PC-3 (cell line): ENCODE results near the gene FOXO6. TPM values are rescaled to one million over a fixed set of nuclear protein-coding genes. Genes with fewer than 3 reads are reported as not detected.

Experiments
- ATAC-seq: fragments of 200-7000 bp; cut with Tn5 transposase; 2 replicates; pipeline ENCODE4 v1.9.1; 2020; ENCODE audit warnings: mild to moderate bottlenecking, moderate library complexity
- BruUV-seq: library from RNA; stranded (reverse); fragments of 400-500 nt; replicated peaks from 2 replicates; lab custom pipeline; 2021; lab: Mats Ljungman, UMichigan
- CTCF ChIA-PET: fragments of 300-600 bp; sonication (Branson Sonifier 250); formaldehyde crosslinking; loops from one replicate; lab custom pipeline; 2022; ENCODE audit warnings: antibody characterized with exemption; lab: Charles Lee
- POLR2A ChIA-PET: fragments of 300-600 bp; sonication (Branson Sonifier 250); formaldehyde crosslinking; loops from one replicate; lab custom pipeline; 2022; ENCODE audit warnings: antibody characterized with exemption; ENCODE audit not compliant: unreplicated experiment; lab: Charles Lee
- DNase-seq: peaks from one replicate; pipeline ENCODE4 v3.0.0-alpha.2; 2015
- H2AFZ ChIP-seq: fragments of 300-600 bp; sonication (generic); 2 replicates; pipeline ENCODE4 v1.6.0; 2016; ENCODE audit warnings: antibody characterized with exemption, low read length
- H3F3A ChIP-seq: fragments of 300-600 bp; sonication (generic); one replicate; pipeline ENCODE4 v1.6.0; 2017; ENCODE audit warnings: antibody characterized with exemption, low read length, control low read depth, mild to moderate bottlenecking; ENCODE audit not compliant: unreplicated experiment
- H3K27ac ChIP-seq: fragments of 300-600 bp; sonication (generic); 2 replicates; pipeline ENCODE4 v1.5.1; 2016; ENCODE audit warnings: mild to moderate bottlenecking, low read length
- H3K27me3 ChIP-seq: fragments of 300-600 bp; sonication (generic); 2 replicates; pipeline ENCODE4 v1.6.1; 2016; ENCODE audit warnings: low read length, mixed read lengths
- H3K36me3 ChIP-seq: fragments of 300-600 bp; sonication (generic); 2 replicates; pipeline ENCODE4 v1.6.1; 2016; ENCODE audit warnings: low read depth, mixed run types, low read length, mixed read lengths
- H3K4me1 ChIP-seq: fragments of 300-600 bp; sonication (generic); 2 replicates; pipeline ENCODE4 v1.5.1; 2016; ENCODE audit warnings: low read length; ENCODE audit not compliant: insufficient read depth
- H3K4me2 ChIP-seq: fragments of 300-600 bp; sonication (generic); 2 replicates; pipeline ENCODE4 v1.6.0; 2016; ENCODE audit warnings: low read length
- H3K4me3 ChIP-seq: fragments of 300-600 bp; sonication (generic); 2 replicates; pipeline ENCODE4 v1.5.1; 2016; ENCODE audit warnings: mild to moderate bottlenecking, low read length, mixed read lengths
- H3K79me2 ChIP-seq: fragments of 300-600 bp; sonication (generic); 2 replicates; pipeline ENCODE4 v1.6.1; 2017; ENCODE audit warnings: low read length, mixed read lengths
- H3K9ac ChIP-seq: fragments of 300-600 bp; sonication (generic); 2 replicates; pipeline ENCODE4 v1.6.0; 2016; ENCODE audit warnings: mild to moderate bottlenecking, low read length
- H3K9me2 ChIP-seq: fragments of 300-600 bp; sonication (generic); replicated peaks from 2 replicates; pipeline ENCODE4 v1.6.1; 2016; ENCODE audit warnings: mixed run types, low read length, mixed read lengths
- H3K9me3 ChIP-seq: fragments of 300-600 bp; sonication (generic); 2 replicates; pipeline ENCODE4 v1.6.1; 2016; ENCODE audit warnings: low read length, mixed read lengths
- H4K20me1 ChIP-seq: fragments of 300-600 bp; sonication (generic); 2 replicates; pipeline ENCODE4 v1.6.1; 2016; ENCODE audit warnings: low read length, mixed read lengths
- EZH2 ChIP-seq: fragments of 300-600 bp; sonication (generic); IDR thresholded peaks from one replicate; pipeline ENCODE4 v1.6.1; 2017; ENCODE audit warnings: antibody characterized with exemption, mild to moderate bottlenecking, low read length; ENCODE audit not compliant: unreplicated experiment
- EZH2phosphoT487 ChIP-seq: fragments of 300-600 bp; sonication (generic); IDR thresholded peaks from 2 replicates; pipeline ENCODE4 v1.6.1; 2018; ENCODE audit warnings: mild to moderate bottlenecking, antibody characterized with exemption, low read length, borderline replicate concordance
- intact Hi-C: fragments of 100-400 bp; cut with micrococcal nuclease; formaldehyde crosslinking; loops from 2 replicates; pipeline ENCODE4 v1.9.0; 2023
- total RNA-seq: library from RNA; depleted of rRNA; stranded (reverse); fragments of >200 nt; gene quantifications from 2 replicates; pipeline ENCODE4 v1.2.3, GENCODE V29; 2014
- TF ChIP-seq, protein P1 (sequence below): fragments of 300-600 bp; sonication (generic); conservative IDR thresholded peaks from 2 replicates; pipeline ENCODE4 v1.5.1; 2017; ENCODE audit warnings: antibody characterized with exemption, low read depth, mild to moderate bottlenecking, low read length

The FOXO6 gene
- total RNA-seq, 1 experiment from 2014 or later = 1.2 TPM

DNA sequence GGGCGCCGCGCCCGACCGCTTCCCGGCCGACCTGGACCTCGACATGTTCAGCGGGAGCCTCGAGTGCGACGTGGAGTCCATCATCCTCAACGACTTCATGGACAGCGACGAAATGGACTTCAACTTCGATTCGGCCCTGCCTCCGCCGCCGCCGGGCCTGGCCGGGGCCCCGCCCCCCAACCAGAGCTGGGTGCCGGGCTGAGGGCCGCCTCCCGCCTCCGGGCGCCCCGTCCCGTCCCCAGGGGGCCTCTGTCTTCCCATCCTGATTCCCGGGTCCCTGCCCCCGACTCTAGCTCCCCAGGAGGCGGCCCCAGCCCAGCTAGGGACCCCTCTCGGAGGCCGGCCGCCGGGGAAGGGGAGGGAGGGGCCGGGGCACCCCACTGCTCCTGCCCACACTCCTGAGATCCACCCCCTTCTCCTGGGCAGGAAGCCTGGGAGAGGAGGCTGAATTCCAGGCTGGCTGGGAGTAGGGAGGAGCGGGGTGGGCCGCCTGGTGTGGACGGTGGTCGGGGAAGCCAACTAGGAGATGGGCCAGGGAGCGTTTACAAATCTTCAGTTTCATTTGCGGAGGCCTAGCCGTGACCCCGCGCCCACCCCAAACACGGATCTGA, 21.4 kb downstream of the FOXO6 start:
- H3K4me1 ChIP-seq = peaks cover 22% of the 10 kb centered on the region
- no TSS peak for BruUV-seq
- H3K36me3 ChIP-seq = no peaks in the 10 kb centered on the region
- intact Hi-C loops = loop anchor here (5.0 kb wide), 1 partner anchor 35 kb away; no protein-coding TSS in a partner anchor
- no peaks in the 10 kb centered on the region for H3F3A ChIP-seq
- H3K27me3 ChIP-seq = no peaks in the 10 kb centered on the region
- peak; percentile 53 for DNase-seq
- peak overlapping the region; percentile 56 for H3K27ac ChIP-seq
- H3K4me3 ChIP-seq = peak overlapping the region; percentile 78
- H3K79me2 ChIP-seq = no peaks in the 10 kb centered on the region; the same call in 1 of the 2 replicates
- no peaks in the 10 kb centered on the region for H3K9me2 ChIP-seq
- ChIA-PET POLR2A (interaction anchor here (0.6 kb wide), 2 partner anchors 14 to 955 kb away, joined by 3 read pairs; no protein-coding TSS in a partner anchor), CTCF (interaction anchor here (0.6 to 1.5 kb wide), 2 partner anchors 21 to 41 kb away, joined by 3 to 11 read pairs; partner anchors contain the start of gene FOXO6)
- H4K20me1 ChIP-seq = no peaks in the 10 kb centered on the region
- H3K9ac ChIP-seq = peak overlapping the region; percentile 72
- H3K9me3 ChIP-seq = no peaks in the 10 kb centered on the region
- H3K4me2 ChIP-seq = peak overlapping the region; percentile 97
- peak overlapping the region; percentile 94 for H2AFZ ChIP-seq
- TF ChIP-seq EZH2phosphoT487 (no peak), EZH2 (no peak)
- TF ChIP-seq, protein P1, sequence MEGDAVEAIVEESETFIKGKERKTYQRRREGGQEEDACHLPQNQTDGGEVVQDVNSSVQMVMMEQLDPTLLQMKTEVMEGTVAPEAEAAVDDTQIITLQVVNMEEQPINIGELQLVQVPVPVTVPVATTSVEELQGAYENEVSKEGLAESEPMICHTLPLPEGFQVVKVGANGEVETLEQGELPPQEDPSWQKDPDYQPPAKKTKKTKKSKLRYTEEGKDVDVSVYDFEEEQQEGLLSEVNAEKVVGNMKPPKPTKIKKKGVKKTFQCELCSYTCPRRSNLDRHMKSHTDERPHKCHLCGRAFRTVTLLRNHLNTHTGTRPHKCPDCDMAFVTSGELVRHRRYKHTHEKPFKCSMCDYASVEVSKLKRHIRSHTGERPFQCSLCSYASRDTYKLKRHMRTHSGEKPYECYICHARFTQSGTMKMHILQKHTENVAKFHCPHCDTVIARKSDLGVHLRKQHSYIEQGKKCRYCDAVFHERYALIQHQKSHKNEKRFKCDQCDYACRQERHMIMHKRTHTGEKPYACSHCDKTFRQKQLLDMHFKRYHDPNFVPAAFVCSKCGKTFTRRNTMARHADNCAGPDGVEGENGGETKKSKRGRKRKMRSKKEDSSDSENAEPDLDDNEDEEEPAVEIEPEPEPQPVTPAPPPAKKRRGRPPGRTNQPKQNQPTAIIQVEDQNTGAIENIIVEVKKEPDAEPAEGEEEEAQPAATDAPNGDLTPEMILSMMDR = no peak
- ATAC-seq = peak; percentile 71

DNA sequence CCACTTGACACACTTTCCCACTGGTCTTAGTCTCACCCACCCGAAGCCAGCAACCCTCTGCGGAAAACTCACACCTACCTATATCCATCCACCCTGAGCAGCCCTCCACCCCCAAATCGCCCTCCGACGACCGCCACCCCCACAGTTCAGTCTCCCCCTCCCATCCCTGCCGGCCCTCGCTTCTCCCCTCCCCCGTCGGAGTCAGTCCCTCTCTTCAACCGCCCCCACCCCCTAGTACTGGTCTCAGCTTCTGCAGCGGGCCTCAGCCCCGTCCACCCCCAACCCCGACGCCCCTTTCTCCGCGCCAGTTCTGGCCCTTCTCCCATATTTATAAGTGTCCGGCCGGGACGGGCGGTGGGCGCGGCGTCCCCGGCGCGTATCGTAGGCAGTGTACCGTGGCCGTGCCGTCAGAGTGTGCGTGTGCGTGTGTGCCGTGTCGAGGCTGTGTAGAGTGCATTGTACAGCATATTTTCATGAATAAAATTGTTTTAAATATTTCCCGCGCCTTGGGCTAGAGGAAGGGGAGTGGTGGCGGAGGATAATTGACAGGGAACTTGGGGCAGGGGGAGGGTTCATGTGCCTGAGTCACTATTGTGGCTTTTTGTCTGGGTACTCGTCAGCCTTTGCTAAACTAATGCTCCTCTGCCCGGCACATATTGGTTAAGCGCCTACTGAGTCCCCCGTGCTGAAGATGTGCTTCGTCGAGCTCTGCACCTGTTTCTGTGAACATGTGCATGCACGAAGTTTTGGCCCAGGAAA, 22.0 kb downstream of the FOXO6 start:
- no peaks in the 10 kb centered on the region for H3K36me3 ChIP-seq
- TF ChIP-seq EZH2phosphoT487 = no peak
- TF ChIP-seq EZH2 = no peak
- TF ChIP-seq, protein P1 = no peak
- H2AFZ ChIP-seq = peak overlapping the region; percentile 94
- ChIA-PET CTCF (interaction anchor here (1.5 kb wide), 1 partner anchor 22 kb away, joined by 11 read pairs; the partner anchor contains the start of gene FOXO6), POLR2A (interaction anchor here (0.6 kb wide), 2 partner anchors 14 to 954 kb away, joined by 3 read pairs; no protein-coding TSS in a partner anchor)
- DNase-seq (peak; percentile 73), ATAC-seq (peak; percentile 44)
- H3K9ac ChIP-seq = peak overlapping the region; percentile 72
- H3K27me3 ChIP-seq = no peaks in the 10 kb centered on the region
- H3K4me1 ChIP-seq = peaks cover 24% of the 10 kb centered on the region
- H3K27ac ChIP-seq = peak overlapping the region; percentile 56; the same call in 1 of the 2 replicates
- H4K20me1 ChIP-seq = no peaks in the 10 kb centered on the region
- intact Hi-C loops = loop anchor here (5.0 kb wide), 1 partner anchor 34 kb away; no protein-coding TSS in a partner anchor
- H3K4me3 ChIP-seq = peak overlapping the region; percentile 78
- peak overlapping the region; percentile 97 for H3K4me2 ChIP-seq
- TSS peak; percentile 59 for BruUV-seq
- H3F3A ChIP-seq = no peaks in the 10 kb centered on the region
- no peaks in the 10 kb centered on the region for H3K9me3 ChIP-seq
- H3K79me2 ChIP-seq = no peaks in the 10 kb centered on the region; the same call in 1 of the 2 replicates
- no peaks in the 10 kb centered on the region for H3K9me2 ChIP-seq
